A673 (cell line): ENCODE measurements around the gene EIF3L. TPM values are rescaled to one million over a fixed set of nuclear protein-coding genes. Genes with fewer than 3 reads are reported as not detected.

Experiments used
- BruUV-seq: library from RNA; stranded (reverse); fragments of 400-500 nt; replicated peaks from 2 replicates; lab custom pipeline; 2021; lab: Mats Ljungman, UMichigan
- CTCF ChIA-PET: fragments of 300-600 bp; sonication (Branson Sonifier 250); formaldehyde crosslinking; loops from one replicate; lab custom pipeline; 2022; ENCODE audit warnings: antibody characterized with exemption; lab: Charles Lee
- POLR2A ChIA-PET: fragments of 300-600 bp; sonication (Branson Sonifier 250); formaldehyde crosslinking; loops from one replicate; lab custom pipeline; 2022; ENCODE audit warnings: antibody characterized with exemption; ENCODE audit not compliant: low non-redundant PET; lab: Charles Lee
- DNase-seq: peaks from one replicate; pipeline ENCODE4 v3.0.0-alpha.2; 2015; ENCODE audit warnings: low spot score
- H3K27ac ChIP-seq: fragments of 200-600 bp; sonication (generic); 2 replicates; pipeline ENCODE4 v1.5.1; 2016; ENCODE audit warnings: mixed run types, low read depth, mild to moderate bottlenecking, mixed read lengths, antibody characterized with exemption, low read length; ENCODE audit not compliant: poor library complexity, severe bottlenecking
- H3K27me3 ChIP-seq: fragments of 200-600 bp; sonication (generic); replicated peaks from 2 replicates; pipeline ENCODE4 v1.6.1; 2017; ENCODE audit warnings: mixed run types, low read depth, mild to moderate bottlenecking, mixed read lengths, antibody characterized with exemption, low read length; ENCODE audit not compliant: insufficient read depth, poor library complexity
- H3K36me3 ChIP-seq: fragments of 200-600 bp; sonication (generic); 2 replicates; pipeline ENCODE4 v1.6.1; 2016; ENCODE audit warnings: mixed run types, mild to moderate bottlenecking, mixed read lengths, antibody characterized with exemption, low read length; ENCODE audit not compliant: insufficient read depth, poor library complexity, severe bottlenecking
- H3K4me1 ChIP-seq: fragments of 200-600 bp; sonication (generic); 2 replicates; pipeline ENCODE4 v1.6.1; 2017; ENCODE audit warnings: mixed run types, mild to moderate bottlenecking, mixed read lengths, antibody characterized with exemption, low read length; ENCODE audit not compliant: insufficient read depth, poor library complexity, severe bottlenecking
- H3K4me3 ChIP-seq: fragments of 200-600 bp; sonication (generic); 2 replicates; pipeline ENCODE4 v1.5.1; 2016; ENCODE audit warnings: low read depth, mixed run types, mild to moderate bottlenecking, mixed read lengths, low read length; ENCODE audit not compliant: poor library complexity, severe bottlenecking
- H3K9me3 ChIP-seq: fragments of 200-600 bp; sonication (generic); 2 replicates; pipeline ENCODE4 v1.6.1; 2016; ENCODE audit warnings: mixed run types, low read depth, mild to moderate bottlenecking, mixed read lengths, antibody characterized with exemption, low read length; ENCODE audit not compliant: poor library complexity, severe bottlenecking
- EZH2 ChIP-seq: fragments of 200-600 bp; sonication (generic); IDR thresholded peaks from 2 replicates; pipeline ENCODE4 v1.6.1; 2017; ENCODE audit warnings: borderline replicate concordance, low read depth, mild to moderate bottlenecking, mixed read lengths, antibody characterized with exemption, low read length; ENCODE audit not compliant: poor library complexity, severe bottlenecking
- intact Hi-C: fragments of 100-400 bp; cut with micrococcal nuclease; formaldehyde crosslinking; loops from one replicate; pipeline ENCODE4 v1.10.0; 2022; ENCODE audit not compliant: unreplicated experiment
- total RNA-seq: library from RNA; stranded (reverse); gene quantifications from 2 replicates; pipeline ENCODE4 v1.2.3, GENCODE V29; 2021
- TF ChIP-seq, protein P1 (sequence below): fragments of 300-800, 200-600 bp; sonication (generic); conservative IDR thresholded peaks from 2 replicates; pipeline ENCODE4 v1.5.1; 2017; ENCODE audit warnings: low read depth, mild to moderate bottlenecking, antibody characterized with exemption, low read length, moderate library complexity, mixed read lengths

Gene EIF3L
- total RNA-seq, 1 experiment from 2014 or later: 492 TPM

DNA sequence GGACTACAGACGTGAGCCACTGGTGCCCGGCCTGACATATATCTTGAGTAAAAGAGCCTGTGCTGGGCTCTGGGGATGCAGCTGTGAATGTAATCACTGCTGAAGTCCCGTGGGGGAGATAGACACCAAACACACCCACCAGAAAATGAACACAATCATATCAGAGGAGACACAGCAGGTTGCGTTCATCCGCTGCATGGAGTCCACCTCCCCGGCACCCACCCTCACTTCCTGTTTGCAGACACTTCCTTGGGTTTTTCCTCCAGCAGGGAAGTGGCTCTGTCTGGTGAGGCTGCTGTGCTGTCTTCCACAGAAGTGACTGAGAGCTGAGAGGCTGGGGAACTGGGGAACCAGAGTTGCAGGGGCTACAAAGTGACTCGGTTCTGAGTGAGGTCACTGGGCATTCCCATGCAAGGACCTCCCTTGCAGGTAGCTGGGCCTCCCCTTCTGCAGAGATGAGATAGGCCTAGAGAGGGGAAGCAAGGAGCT lies 64.1 kb downstream of the EIF3L start:
- Histone ChIP-seq H3K36me3 (peaks cover 12% of the 10 kb centered on the region), H3K27ac (no peak overlapping the region), H3K4me1 (no peaks in the 10 kb centered on the region), H3K4me3 (no peak overlapping the region), H3K27me3 (no peaks in the 10 kb centered on the region), H3K9me3 (no peaks in the 10 kb centered on the region)
- no peak for TF ChIP-seq EZH2
- TF ChIP-seq, protein P1, sequence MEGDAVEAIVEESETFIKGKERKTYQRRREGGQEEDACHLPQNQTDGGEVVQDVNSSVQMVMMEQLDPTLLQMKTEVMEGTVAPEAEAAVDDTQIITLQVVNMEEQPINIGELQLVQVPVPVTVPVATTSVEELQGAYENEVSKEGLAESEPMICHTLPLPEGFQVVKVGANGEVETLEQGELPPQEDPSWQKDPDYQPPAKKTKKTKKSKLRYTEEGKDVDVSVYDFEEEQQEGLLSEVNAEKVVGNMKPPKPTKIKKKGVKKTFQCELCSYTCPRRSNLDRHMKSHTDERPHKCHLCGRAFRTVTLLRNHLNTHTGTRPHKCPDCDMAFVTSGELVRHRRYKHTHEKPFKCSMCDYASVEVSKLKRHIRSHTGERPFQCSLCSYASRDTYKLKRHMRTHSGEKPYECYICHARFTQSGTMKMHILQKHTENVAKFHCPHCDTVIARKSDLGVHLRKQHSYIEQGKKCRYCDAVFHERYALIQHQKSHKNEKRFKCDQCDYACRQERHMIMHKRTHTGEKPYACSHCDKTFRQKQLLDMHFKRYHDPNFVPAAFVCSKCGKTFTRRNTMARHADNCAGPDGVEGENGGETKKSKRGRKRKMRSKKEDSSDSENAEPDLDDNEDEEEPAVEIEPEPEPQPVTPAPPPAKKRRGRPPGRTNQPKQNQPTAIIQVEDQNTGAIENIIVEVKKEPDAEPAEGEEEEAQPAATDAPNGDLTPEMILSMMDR: no peak
- intact Hi-C loops: no loop called here
- ChIA-PET CTCF (no interaction called here), POLR2A (interaction anchor here (0.7 kb wide), 1 partner anchor 223 kb away, joined by 4 read pairs; no protein-coding TSS in a partner anchor)
- no TSS peak for BruUV-seq
- DNase-seq: no peak

- no peaks in the 10 kb centered on the region for H3K4me1 ChIP-seq
- CTCF ChIA-PET: no interaction called here
- intact Hi-C loops: no loop called here
- TF ChIP-seq EZH2: no peak
- TF ChIP-seq, protein P1: no peak
- H3K36me3 ChIP-seq: peaks cover 12% of the 10 kb centered on the region
- POLR2A ChIA-PET: no interaction called here
- no peaks in the 10 kb centered on the region for H3K27me3 ChIP-seq
- no peaks in the 10 kb centered on the region for H3K9me3 ChIP-seq
- no peak for DNase-seq
- H3K27ac ChIP-seq: no peak overlapping the region
- H3K4me3 ChIP-seq: no peak overlapping the region
- BruUV-seq: no TSS peak
Measured at GRCh38 chr22:37916311-37916710, 67.1 kb downstream of the EIF3L start.

GRCh38 chr22:37917874-37918548 lies 68.8 kb downstream of the EIF3L start:
- DNase-seq: no peak
- TF ChIP-seq, protein P1: no peak
- no peak for TF ChIP-seq EZH2
- BruUV-seq: no TSS peak

More at GRCh38 chr22:37917874-37918548, 68.8 kb downstream of the EIF3L start:
- ChIA-PET POLR2A (no interaction called here), CTCF (interaction anchor here (0.7 kb wide), 1 partner anchor 13 kb away, joined by 3 read pairs; no protein-coding TSS in a partner anchor)
- intact Hi-C loops: no loop called here
- Histone ChIP-seq H3K9me3 (no peaks in the 10 kb centered on the region), H3K36me3 (peaks cover 12% of the 10 kb centered on the region), H3K4me1 (no peaks in the 10 kb centered on the region), H3K27ac (no peak overlapping the region), H3K4me3 (no peak overlapping the region), H3K27me3 (no peaks in the 10 kb centered on the region)
